Keratinocyte (primary cell): Measurements from ENCODE around the gene AP3B1. TPM values are rescaled to one million over a fixed set of nuclear protein-coding genes. Genes with fewer than 3 reads are reported as not detected.

Experiments used
- DNase-seq: peaks from one replicate; pipeline ENCODE4 v3.0.0-alpha.2; 2011; ENCODE audit warnings: low read depth, missing footprints, low spot score
- FAIRE-seq: peaks from 2 replicates; lab custom pipeline; 2011; peaks lifted over from hg19 to GRCh38; lab: Jason Lieb, UNC
- H2AFZ ChIP-seq: 2 replicates; pipeline ENCODE4 v1.6.0; 2012; ENCODE audit warnings: low read length, control low read depth, inconsistent platforms; ENCODE audit not compliant: control insufficient read depth
- H3K27ac ChIP-seq: 2 replicates; pipeline ENCODE4 v1.5.1; 2011; ENCODE audit warnings: low read length; ENCODE audit not compliant: control insufficient read depth, insufficient read depth
- H3K27me3 ChIP-seq: 3 replicates; pipeline ENCODE4 v1.6.0; 2011; ENCODE audit warnings: low read length; ENCODE audit not compliant: control insufficient read depth, insufficient read depth; ENCODE audit errors: extremely low read depth
- H3K36me3 ChIP-seq, 2 experiments: 2 replicates in 1 of 2; 3 replicates in 1 of 2; pipeline ENCODE4 v1.5.1; 2011; ENCODE audit warnings: low read length in 2 of 2, mild to moderate bottlenecking in 1 of 2; ENCODE audit not compliant: control insufficient read depth in 2 of 2, insufficient read depth in 2 of 2; ENCODE audit errors: extremely low read depth in 1 of 2
- H3K4me1 ChIP-seq: 3 replicates; pipeline ENCODE4 v1.5.1; 2011; ENCODE audit warnings: low read length; ENCODE audit not compliant: control insufficient read depth, insufficient read depth; ENCODE audit errors: extremely low read depth
- H3K4me2 ChIP-seq: 3 replicates; pipeline ENCODE4 v1.6.0; 2011; ENCODE audit warnings: low read depth, low read length; ENCODE audit not compliant: control insufficient read depth, insufficient read depth; ENCODE audit errors: extremely low read depth
- H3K4me3 ChIP-seq, 3 experiments: fragments of 200-600 bp in 1 of 3; sonication (generic) in 1 of 3; 2 replicates in 2 of 3; 3 replicates in 1 of 3; pipeline ENCODE4 v1.5.1; 2011 to 2016; ENCODE audit warnings: low read length in 3 of 3, mild to moderate bottlenecking in 3 of 3, control low read depth in 2 of 3, inconsistent platforms in 1 of 3, low read depth in 1 of 3, mixed read lengths in 1 of 3, mixed run types in 1 of 3, moderate library complexity in 1 of 3; ENCODE audit not compliant: control insufficient read depth in 2 of 3, insufficient read depth in 2 of 3; ENCODE audit errors: extremely low read depth in 1 of 3
- H3K79me2 ChIP-seq: 2 replicates; pipeline ENCODE4 v1.6.0; 2012; ENCODE audit warnings: low read length; ENCODE audit not compliant: control insufficient read depth, insufficient read depth
- H3K9ac ChIP-seq: 3 replicates; pipeline ENCODE4 v1.6.0; 2011; ENCODE audit warnings: low read length; ENCODE audit not compliant: control insufficient read depth, insufficient read depth; ENCODE audit errors: extremely low read depth
- H3K9me1 ChIP-seq: 3 replicates; pipeline ENCODE4 v1.6.0; 2011; ENCODE audit warnings: low read length; ENCODE audit not compliant: control insufficient read depth, insufficient read depth; ENCODE audit errors: extremely low read depth
- H3K9me3 ChIP-seq: 2 replicates; pipeline ENCODE4 v1.5.1; 2012; ENCODE audit warnings: low read depth, low read length; ENCODE audit not compliant: control insufficient read depth
- H4K20me1 ChIP-seq: 3 replicates; pipeline ENCODE4 v1.6.0; 2011; ENCODE audit warnings: low read length; ENCODE audit not compliant: control insufficient read depth, insufficient read depth; ENCODE audit errors: extremely low read depth
- CTCF ChIP-seq, 3 experiments: IDR thresholded peaks in 1 of 3; conservative IDR thresholded peaks in 1 of 3; optimal IDR thresholded peaks in 1 of 3; 2 replicates in 2 of 3; 3 replicates in 1 of 3; pipeline versions ENCODE3 to v1.5.1; 2011; ENCODE audit warnings: low read length in 3 of 3, mild to moderate bottlenecking in 3 of 3, moderate library complexity in 2 of 3, control low read depth in 1 of 3, inconsistent platforms in 1 of 3; ENCODE audit not compliant: insufficient read depth in 2 of 3; ENCODE audit errors: extremely low read depth in 1 of 3
- EZH2 ChIP-seq: IDR thresholded peaks from one replicate; pipeline ENCODE4 v1.6.1; 2012; ENCODE audit warnings: inconsistent platforms, mild to moderate bottlenecking, low read length, moderate library complexity
- dilution Hi-C: fragments of 300-500 bp; cut with MboI; formaldehyde crosslinking; loops from one replicate; pipeline ENCODE4 v1.7.0; 2020; ENCODE audit warnings: low sequenced_read_pairs; ENCODE audit not compliant: extremely low pct_ligation_motif_present
- polyA plus RNA-seq, 5 experiments: library from polyadenylated mRNA; depleted of rRNA in 3 of 5; stranded (reverse) in 3 of 5; stranded (forward) in 1 of 5; unstranded in 1 of 5; fragments of >200 nt; gene quantifications; 1 replicate in 1 of 5; 2 replicates in 3 of 5; 3 replicates in 1 of 5; pipeline versions ENCODE4 v1.2.1 to v1.2.3, GENCODE V29; 2011 to 2012; ENCODE audit warnings: missing spikeins in 2 of 5, low read depth in 1 of 5, low replicate concordance in 1 of 5

Gene AP3B1
- polyA plus RNA-seq, 1 donor (not counting 4 experiments of a cell fraction or from before 2014, with no cell fraction given) = 65.1 TPM

- Histone ChIP-seq H2AFZ (no peak overlapping the region), H3K4me2 (no peak overlapping the region), H3K36me3 (no peaks in the 10 kb centered on the region), H3K9ac (no peak overlapping the region), H3K9me1 (no peaks in the 10 kb centered on the region), H3K4me1 (no peaks in the 10 kb centered on the region), H3K27me3 (no peaks in the 10 kb centered on the region), H3K27ac (no peak overlapping the region), H3K9me3 (no peaks in the 10 kb centered on the region), H3K4me3 (no peak overlapping the region), H4K20me1 (no peaks in the 10 kb centered on the region), H3K79me2 (no peaks in the 10 kb centered on the region)
- dilution Hi-C loops = no loop called here
- FAIRE-seq (no peak), DNase-seq (no peak)
- TF ChIP-seq CTCF (optimal IDR thresholded peaks at IDR 0.05 in 1 of 3, IDR thresholded peaks at IDR 0.05 in 1 of 3, conservative IDR thresholded peaks at IDR 0.05 in 1 of 3; ENCODE audit: extremely low read depth in 1 of 3, insufficient read depth in 2 of 3, low read length in 3 of 3) (no peak), EZH2 (no peak)
Observed at GRCh38 chr5:78009937-78010527, 284.5 kb downstream of the AP3B1 start.

GRCh38 chr5:78008356-78008967, 286.0 kb downstream of the AP3B1 start:
- H3K4me2 ChIP-seq = no peak overlapping the region
- no peaks in the 10 kb centered on the region for H3K9me1 ChIP-seq
- DNase-seq = no peak
- H3K36me3 ChIP-seq = no peaks in the 10 kb centered on the region
- dilution Hi-C loops = no loop called here
- H3K27ac ChIP-seq = no peak overlapping the region
- no peak overlapping the region for H3K4me3 ChIP-seq
- FAIRE-seq = no peak
- no peak overlapping the region for H2AFZ ChIP-seq
- H3K79me2 ChIP-seq = no peaks in the 10 kb centered on the region
- H3K4me1 ChIP-seq = no peaks in the 10 kb centered on the region
- TF ChIP-seq CTCF (optimal IDR thresholded peaks at IDR 0.05 in 1 of 3, IDR thresholded peaks at IDR 0.05 in 1 of 3, conservative IDR thresholded peaks at IDR 0.05 in 1 of 3; ENCODE audit: extremely low read depth in 1 of 3, insufficient read depth in 2 of 3, low read length in 3 of 3) = peak; percentile 61 to 72 (median 62)
- no peak for TF ChIP-seq EZH2
- H3K27me3 ChIP-seq = no peaks in the 10 kb centered on the region
- no peak overlapping the region for H3K9ac ChIP-seq
- H4K20me1 ChIP-seq = no peaks in the 10 kb centered on the region
- H3K9me3 ChIP-seq = no peaks in the 10 kb centered on the region
